Neural cell (in vitro differentiated cells): ENCODE measurements around the gene HIVEP2. TPM values are rescaled to one million over a fixed set of nuclear protein-coding genes. Genes with fewer than 3 reads are reported as not detected.

Source experiments
- H2AFZ ChIP-seq: fragments of 200-600, 300-800 bp; sonication (generic), shearing (Covaris generic); 2 replicates; pipeline ENCODE4 v1.6.0; 2014; ENCODE audit warnings: low read depth, mild to moderate bottlenecking, antibody characterized with exemption, low read length, moderate library complexity
- H3F3A ChIP-seq: fragments of 200-600 bp; shearing (Covaris generic); 2 replicates; pipeline ENCODE4 v1.6.1; 2016; ENCODE audit warnings: mild to moderate bottlenecking, moderate library complexity, mixed read lengths, antibody characterized with exemption, low read length; ENCODE audit not compliant: insufficient read depth, poor library complexity, severe bottlenecking
- H3K27ac ChIP-seq: fragments of 200-600, 300-800 bp; sonication (generic), shearing (Covaris generic); 2 replicates; pipeline ENCODE4 v1.5.1; 2014; ENCODE audit warnings: mild to moderate bottlenecking, low read length, moderate library complexity
- H3K27me3 ChIP-seq: fragments of 300-800, 200-600 bp; sonication (generic), shearing (Covaris generic); 2 replicates; pipeline ENCODE4 v1.6.0; 2014; ENCODE audit warnings: mild to moderate bottlenecking, low read depth, low read length, moderate library complexity; ENCODE audit not compliant: insufficient read depth
- H3K36me3 ChIP-seq: fragments of 300-800, 200-600 bp; sonication (generic), shearing (Covaris generic); 2 replicates; pipeline ENCODE4 v1.5.1; 2014; ENCODE audit warnings: mild to moderate bottlenecking, antibody characterized with exemption, low read length, moderate library complexity; ENCODE audit not compliant: insufficient read depth
- H3K4me2 ChIP-seq: fragments of 300-800, 200-600 bp; sonication (generic), shearing (Covaris generic); 2 replicates; pipeline ENCODE4 v1.6.0; 2014; ENCODE audit warnings: mild to moderate bottlenecking, low read length
- H3K4me3 ChIP-seq: fragments of 300-800, 200-600 bp; sonication (generic), shearing (Covaris generic); 2 replicates; pipeline ENCODE4 v1.5.1; 2014; ENCODE audit warnings: mild to moderate bottlenecking, low read length, moderate library complexity
- H3K79me2 ChIP-seq: fragments of 200-600 bp; shearing (Covaris generic); replicated peaks from 2 replicates; pipeline ENCODE4 v1.6.0; 2014; ENCODE audit warnings: mild to moderate bottlenecking, low read length, moderate library complexity; ENCODE audit not compliant: insufficient read depth
- H3K9ac ChIP-seq: fragments of 300-800, 200-600 bp; sonication (generic), shearing (Covaris generic); 2 replicates; pipeline ENCODE4 v1.6.1; 2016; ENCODE audit warnings: mild to moderate bottlenecking, low read length, mixed read lengths
- H3K9me2 ChIP-seq: fragments of 200-600 bp; shearing (Covaris generic); 2 replicates; pipeline ENCODE4 v1.6.1; 2016; ENCODE audit warnings: mild to moderate bottlenecking, low read length, mixed read lengths; ENCODE audit not compliant: insufficient read depth
- H3K9me3 ChIP-seq: fragments of 200-600, 300-800 bp; sonication (generic), shearing (Covaris generic); 2 replicates; pipeline ENCODE4 v1.6.1; 2016; ENCODE audit warnings: mild to moderate bottlenecking, mixed run types, low read length, moderate library complexity, mixed read lengths
- H4K20me1 ChIP-seq: fragments of 200-600 bp; shearing (Covaris generic); 2 replicates; pipeline ENCODE4 v1.6.1; 2016; ENCODE audit warnings: mild to moderate bottlenecking, mixed run types; ENCODE audit not compliant: insufficient read depth
- EP300 ChIP-seq: fragments of 450-650 bp; conservative IDR thresholded peaks from 2 replicates; pipeline ENCODE4 v1.6.1; 2014; ENCODE audit warnings: antibody characterized with exemption, mild to moderate bottlenecking, moderate library complexity; ENCODE audit not compliant: poor library complexity, severe bottlenecking
- EZH2 ChIP-seq: fragments of 200-600, 300-800 bp; shearing (Covaris generic), sonication (generic); IDR thresholded peaks from 2 replicates; pipeline ENCODE4 v1.6.1; 2014; ENCODE audit warnings: antibody characterized with exemption, low read length, borderline replicate concordance, mild to moderate bottlenecking; ENCODE audit not compliant: insufficient read depth, poor library complexity, severe bottlenecking
- MXI1 ChIP-seq: fragments of 450-650 bp; conservative IDR thresholded peaks from 2 replicates; pipeline ENCODE4 v1.6.1; 2014; ENCODE audit warnings: antibody characterized with exemption, mild to moderate bottlenecking; ENCODE audit not compliant: poor library complexity, severe bottlenecking
- POLR2AphosphoS5 ChIP-seq: IDR thresholded peaks from 2 replicates; pipeline ENCODE4 v1.6.1; 2012
- RAD21 ChIP-seq: fragments of 450-650 bp; conservative IDR thresholded peaks from 2 replicates; pipeline ENCODE4 v1.6.1; 2014; ENCODE audit warnings: antibody characterized with exemption, mild to moderate bottlenecking, moderate library complexity
- SMC3 ChIP-seq: fragments of 450-650 bp; conservative IDR thresholded peaks from 2 replicates; pipeline ENCODE4 v1.6.1; 2014; ENCODE audit warnings: antibody characterized with exemption, mild to moderate bottlenecking, moderate library complexity; ENCODE audit not compliant: poor library complexity
- TAF1 ChIP-seq: IDR thresholded peaks from 2 replicates; pipeline ENCODE4 v1.6.1; 2012; ENCODE audit warnings: low read depth
- polyA plus RNA-seq: library from polyadenylated mRNA; depleted of rRNA; stranded (reverse); fragments of >200 nt; gene quantifications from 2 replicates; pipeline ENCODE4 v1.2.3, GENCODE V29; 2014
- TF ChIP-seq, protein P1 (sequence below): IDR thresholded peaks from 2 replicates; pipeline ENCODE4 v1.6.1; 2012; ENCODE audit warnings: borderline replicate concordance
- TF ChIP-seq, protein P2 (sequence below): fragments of 450-650 bp; IDR thresholded peaks from 2 replicates; pipeline ENCODE4 v1.5.1; 2014; ENCODE audit warnings: antibody characterized with exemption, mild to moderate bottlenecking, moderate library complexity; ENCODE audit not compliant: poor library complexity, severe bottlenecking

Gene HIVEP2
- polyA plus RNA-seq, 1 donor from 2014 or later: 6.0 TPM

DNA sequence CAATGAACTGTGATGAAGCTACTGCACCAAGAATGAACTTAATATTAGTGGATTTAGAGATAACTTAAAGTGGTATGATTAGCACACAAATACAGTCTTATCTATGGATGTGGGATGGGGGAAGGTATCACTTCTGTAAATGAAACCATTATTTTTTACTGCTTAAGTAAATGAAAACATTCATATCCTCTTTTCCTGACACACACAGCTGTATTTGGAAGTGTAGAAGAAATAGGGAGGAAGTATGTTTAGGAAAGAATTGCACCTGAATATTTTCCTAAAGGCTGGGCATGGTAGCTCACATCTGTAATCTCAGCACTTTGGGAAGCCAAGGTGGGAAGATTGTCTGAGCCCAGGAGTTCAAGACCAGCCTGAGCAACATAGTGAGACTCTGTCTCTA is 96.8 kb downstream of the HIVEP2 start:
- Histone ChIP-seq H3K27ac (no peak overlapping the region), H3K27me3 (no peaks in the 10 kb centered on the region), H3K36me3 (no peaks in the 10 kb centered on the region), H3K9me2 (no peaks in the 10 kb centered on the region), H3K9ac (no peak overlapping the region), H3K9me3 (no peaks in the 10 kb centered on the region), H3K4me3 (no peak overlapping the region), H3F3A (no peaks in the 10 kb centered on the region), H2AFZ (no peak overlapping the region), H4K20me1 (no peaks in the 10 kb centered on the region), H3K4me2 (no peak overlapping the region), H3K79me2 (no peaks in the 10 kb centered on the region)
- no peak for TF ChIP-seq EZH2

DNA sequence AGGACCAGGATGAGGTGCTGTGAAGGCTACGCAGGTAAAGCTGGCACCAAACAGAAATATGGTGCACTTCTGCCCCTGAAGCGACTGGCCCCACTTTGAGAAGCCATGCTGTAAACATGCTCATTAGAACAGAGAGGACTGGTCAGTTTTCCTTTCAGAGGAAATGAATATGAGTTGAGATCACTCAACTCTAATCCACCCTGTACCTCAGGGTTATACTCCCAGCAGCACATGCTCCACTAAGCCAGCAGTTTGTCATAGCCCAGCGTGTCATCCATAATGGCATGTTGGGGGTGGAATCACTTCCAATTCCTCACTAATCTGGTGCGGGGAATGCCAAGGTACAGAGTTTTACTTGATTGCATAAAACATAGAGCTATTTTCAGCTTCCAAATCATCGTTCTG is 98.1 kb downstream of the HIVEP2 start:
- H3K4me3 ChIP-seq: no peak overlapping the region
- TF ChIP-seq, protein P1, sequence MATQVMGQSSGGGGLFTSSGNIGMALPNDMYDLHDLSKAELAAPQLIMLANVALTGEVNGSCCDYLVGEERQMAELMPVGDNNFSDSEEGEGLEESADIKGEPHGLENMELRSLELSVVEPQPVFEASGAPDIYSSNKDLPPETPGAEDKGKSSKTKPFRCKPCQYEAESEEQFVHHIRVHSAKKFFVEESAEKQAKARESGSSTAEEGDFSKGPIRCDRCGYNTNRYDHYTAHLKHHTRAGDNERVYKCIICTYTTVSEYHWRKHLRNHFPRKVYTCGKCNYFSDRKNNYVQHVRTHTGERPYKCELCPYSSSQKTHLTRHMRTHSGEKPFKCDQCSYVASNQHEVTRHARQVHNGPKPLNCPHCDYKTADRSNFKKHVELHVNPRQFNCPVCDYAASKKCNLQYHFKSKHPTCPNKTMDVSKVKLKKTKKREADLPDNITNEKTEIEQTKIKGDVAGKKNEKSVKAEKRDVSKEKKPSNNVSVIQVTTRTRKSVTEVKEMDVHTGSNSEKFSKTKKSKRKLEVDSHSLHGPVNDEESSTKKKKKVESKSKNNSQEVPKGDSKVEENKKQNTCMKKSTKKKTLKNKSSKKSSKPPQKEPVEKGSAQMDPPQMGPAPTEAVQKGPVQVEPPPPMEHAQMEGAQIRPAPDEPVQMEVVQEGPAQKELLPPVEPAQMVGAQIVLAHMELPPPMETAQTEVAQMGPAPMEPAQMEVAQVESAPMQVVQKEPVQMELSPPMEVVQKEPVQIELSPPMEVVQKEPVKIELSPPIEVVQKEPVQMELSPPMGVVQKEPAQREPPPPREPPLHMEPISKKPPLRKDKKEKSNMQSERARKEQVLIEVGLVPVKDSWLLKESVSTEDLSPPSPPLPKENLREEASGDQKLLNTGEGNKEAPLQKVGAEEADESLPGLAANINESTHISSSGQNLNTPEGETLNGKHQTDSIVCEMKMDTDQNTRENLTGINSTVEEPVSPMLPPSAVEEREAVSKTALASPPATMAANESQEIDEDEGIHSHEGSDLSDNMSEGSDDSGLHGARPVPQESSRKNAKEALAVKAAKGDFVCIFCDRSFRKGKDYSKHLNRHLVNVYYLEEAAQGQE: no peak
- TF ChIP-seq, protein P2, sequence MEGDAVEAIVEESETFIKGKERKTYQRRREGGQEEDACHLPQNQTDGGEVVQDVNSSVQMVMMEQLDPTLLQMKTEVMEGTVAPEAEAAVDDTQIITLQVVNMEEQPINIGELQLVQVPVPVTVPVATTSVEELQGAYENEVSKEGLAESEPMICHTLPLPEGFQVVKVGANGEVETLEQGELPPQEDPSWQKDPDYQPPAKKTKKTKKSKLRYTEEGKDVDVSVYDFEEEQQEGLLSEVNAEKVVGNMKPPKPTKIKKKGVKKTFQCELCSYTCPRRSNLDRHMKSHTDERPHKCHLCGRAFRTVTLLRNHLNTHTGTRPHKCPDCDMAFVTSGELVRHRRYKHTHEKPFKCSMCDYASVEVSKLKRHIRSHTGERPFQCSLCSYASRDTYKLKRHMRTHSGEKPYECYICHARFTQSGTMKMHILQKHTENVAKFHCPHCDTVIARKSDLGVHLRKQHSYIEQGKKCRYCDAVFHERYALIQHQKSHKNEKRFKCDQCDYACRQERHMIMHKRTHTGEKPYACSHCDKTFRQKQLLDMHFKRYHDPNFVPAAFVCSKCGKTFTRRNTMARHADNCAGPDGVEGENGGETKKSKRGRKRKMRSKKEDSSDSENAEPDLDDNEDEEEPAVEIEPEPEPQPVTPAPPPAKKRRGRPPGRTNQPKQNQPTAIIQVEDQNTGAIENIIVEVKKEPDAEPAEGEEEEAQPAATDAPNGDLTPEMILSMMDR: no peak
- TF ChIP-seq MXI1: no peak
- TF ChIP-seq SMC3: no peak
- TF ChIP-seq EP300: no peak
- TF ChIP-seq EZH2: no peak
- TF ChIP-seq TAF1: no peak
- no peak for TF ChIP-seq POLR2AphosphoS5
- TF ChIP-seq RAD21: no peak
- H2AFZ ChIP-seq: no peak overlapping the region
- H3K9me3 ChIP-seq: no peaks in the 10 kb centered on the region
- H3F3A ChIP-seq: no peaks in the 10 kb centered on the region
- no peak overlapping the region for H3K27ac ChIP-seq
- H3K79me2 ChIP-seq: no peaks in the 10 kb centered on the region
- H3K9ac ChIP-seq: no peak overlapping the region
- H3K36me3 ChIP-seq: no peaks in the 10 kb centered on the region
- H3K27me3 ChIP-seq: no peaks in the 10 kb centered on the region
- H4K20me1 ChIP-seq: no peaks in the 10 kb centered on the region
- H3K4me2 ChIP-seq: no peak overlapping the region
- H3K9me2 ChIP-seq: no peaks in the 10 kb centered on the region

DNA sequence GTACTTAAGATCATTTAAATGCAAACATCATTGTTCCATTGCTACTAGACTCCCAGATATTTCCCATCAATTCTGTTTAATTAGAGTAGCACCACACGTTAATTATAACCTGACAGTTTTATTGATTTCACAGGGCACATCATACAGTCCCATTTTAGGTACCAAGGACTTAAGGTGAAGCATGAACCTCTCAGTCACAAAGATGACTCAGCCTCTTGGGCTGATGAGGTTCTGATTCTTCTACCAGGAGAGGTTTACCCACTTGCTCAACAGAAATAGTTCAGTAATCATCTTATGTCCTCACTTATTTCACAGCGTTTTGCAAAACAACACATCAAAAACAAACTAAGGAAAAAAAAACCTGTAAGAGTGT is 98.5 kb downstream of the HIVEP2 start:
- no peak overlapping the region for H2AFZ ChIP-seq
- H3K27ac ChIP-seq: no peak overlapping the region
- no peak overlapping the region for H3K9ac ChIP-seq
- H3F3A ChIP-seq: no peaks in the 10 kb centered on the region
- no peaks in the 10 kb centered on the region for H3K79me2 ChIP-seq
- no peak for TF ChIP-seq MXI1
- TF ChIP-seq SMC3: no peak
- TF ChIP-seq, protein P2: no peak
- TF ChIP-seq POLR2AphosphoS5: no peak
- TF ChIP-seq EP300: no peak
- no peak for TF ChIP-seq RAD21
- TF ChIP-seq, protein P1: no peak
- TF ChIP-seq TAF1: no peak
- no peak for TF ChIP-seq EZH2
- no peak overlapping the region for H3K4me3 ChIP-seq
- no peaks in the 10 kb centered on the region for H3K9me2 ChIP-seq
- H3K27me3 ChIP-seq: no peaks in the 10 kb centered on the region
- H4K20me1 ChIP-seq: no peaks in the 10 kb centered on the region
- H3K4me2 ChIP-seq: no peak overlapping the region
- H3K36me3 ChIP-seq: no peaks in the 10 kb centered on the region
- no peaks in the 10 kb centered on the region for H3K9me3 ChIP-seq
